HFFc6 (cell line): ENCODE data around the gene MDM2. TPM values are rescaled to one million over a fixed set of nuclear protein-coding genes. Genes with fewer than 3 reads are reported as not detected.

ENCODE experiments used
- DNase-seq: peaks from one replicate; pipeline ENCODE4 v3.0.0-alpha.2; 2018
- H3K27ac Mint-ChIP-seq: 2 replicates; pipeline ENCODE4 v1.8.0; 2020; ENCODE audit warnings: mild to moderate bottlenecking, mixed read lengths
- H3K27me3 Mint-ChIP-seq: 2 replicates; pipeline ENCODE4 v1.8.0; 2021; ENCODE audit warnings: mild to moderate bottlenecking, moderate library complexity, mixed read lengths; ENCODE audit not compliant: insufficient read depth
- H3K36me3 Mint-ChIP-seq: 2 replicates; pipeline ENCODE4 v1.8.0; 2021; ENCODE audit warnings: low read depth, mixed read lengths
- H3K4me1 Mint-ChIP-seq: 2 replicates; pipeline ENCODE4 v1.8.0; 2020; ENCODE audit warnings: low read depth, mixed read lengths
- H3K4me3 Mint-ChIP-seq: 2 replicates; pipeline ENCODE4 v1.8.0; 2020; ENCODE audit warnings: mild to moderate bottlenecking, moderate library complexity, mixed read lengths
- H3K9me3 Mint-ChIP-seq: 2 replicates; pipeline ENCODE4 v1.8.0; 2020; ENCODE audit warnings: mild to moderate bottlenecking, mixed read lengths
- total RNA-seq, 6 experiments: library from RNA; stranded (reverse); fragmentation: NEBNext Ultra II Directional; extraction: Animal tissue kit (Norgen Biotek cat#: 25700); gene quantifications; 2 replicates in 1 of 6; 3 replicates in 5 of 6; pipeline ENCODE4 v1.2.3, GENCODE V29; 2021
- TF ChIP-seq, protein P1 (sequence below): fragments of 200-600 bp; sonication (generic); IDR thresholded peaks from 2 replicates; pipeline ENCODE4 v1.5.0; 2021; ENCODE audit warnings: antibody characterized with exemption, mild to moderate bottlenecking

MDM2 gene
- total RNA-seq, 6 experiments from 2014 or later = 216 to 270 (median 236) TPM

DNA sequence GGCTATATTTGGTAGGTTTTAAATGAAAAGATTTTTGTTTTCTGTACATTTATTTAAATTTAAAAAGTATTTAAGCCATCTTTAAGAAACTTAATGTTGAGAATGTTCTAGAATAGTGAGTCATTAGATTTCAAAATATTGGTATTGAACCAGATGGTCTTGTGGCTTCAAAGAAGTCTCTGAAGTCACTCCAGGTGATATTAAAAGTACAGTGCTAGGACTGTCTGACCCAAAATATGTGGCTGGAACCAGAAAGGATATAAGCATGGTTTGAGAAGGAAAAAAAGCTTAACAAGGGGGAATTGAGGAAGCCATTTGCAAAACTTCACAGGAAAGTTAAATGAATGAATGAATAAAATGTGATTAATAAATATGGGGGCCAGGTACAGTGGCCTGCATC, 28.7 kb upstream of the MDM2 start:
- TF ChIP-seq, protein P1, sequence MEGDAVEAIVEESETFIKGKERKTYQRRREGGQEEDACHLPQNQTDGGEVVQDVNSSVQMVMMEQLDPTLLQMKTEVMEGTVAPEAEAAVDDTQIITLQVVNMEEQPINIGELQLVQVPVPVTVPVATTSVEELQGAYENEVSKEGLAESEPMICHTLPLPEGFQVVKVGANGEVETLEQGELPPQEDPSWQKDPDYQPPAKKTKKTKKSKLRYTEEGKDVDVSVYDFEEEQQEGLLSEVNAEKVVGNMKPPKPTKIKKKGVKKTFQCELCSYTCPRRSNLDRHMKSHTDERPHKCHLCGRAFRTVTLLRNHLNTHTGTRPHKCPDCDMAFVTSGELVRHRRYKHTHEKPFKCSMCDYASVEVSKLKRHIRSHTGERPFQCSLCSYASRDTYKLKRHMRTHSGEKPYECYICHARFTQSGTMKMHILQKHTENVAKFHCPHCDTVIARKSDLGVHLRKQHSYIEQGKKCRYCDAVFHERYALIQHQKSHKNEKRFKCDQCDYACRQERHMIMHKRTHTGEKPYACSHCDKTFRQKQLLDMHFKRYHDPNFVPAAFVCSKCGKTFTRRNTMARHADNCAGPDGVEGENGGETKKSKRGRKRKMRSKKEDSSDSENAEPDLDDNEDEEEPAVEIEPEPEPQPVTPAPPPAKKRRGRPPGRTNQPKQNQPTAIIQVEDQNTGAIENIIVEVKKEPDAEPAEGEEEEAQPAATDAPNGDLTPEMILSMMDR = no peak
- H3K27me3 Mint-ChIP-seq = peaks cover 2% of the 10 kb centered on the region; the same call in 1 of the 2 replicates
- H3K9me3 Mint-ChIP-seq = no peaks in the 10 kb centered on the region
- no peak overlapping the region for H3K27ac Mint-ChIP-seq
- DNase-seq = no peak
- H3K4me3 Mint-ChIP-seq = no peak overlapping the region
- no peaks in the 10 kb centered on the region for H3K36me3 Mint-ChIP-seq
- H3K4me1 Mint-ChIP-seq = no peaks in the 10 kb centered on the region

DNA sequence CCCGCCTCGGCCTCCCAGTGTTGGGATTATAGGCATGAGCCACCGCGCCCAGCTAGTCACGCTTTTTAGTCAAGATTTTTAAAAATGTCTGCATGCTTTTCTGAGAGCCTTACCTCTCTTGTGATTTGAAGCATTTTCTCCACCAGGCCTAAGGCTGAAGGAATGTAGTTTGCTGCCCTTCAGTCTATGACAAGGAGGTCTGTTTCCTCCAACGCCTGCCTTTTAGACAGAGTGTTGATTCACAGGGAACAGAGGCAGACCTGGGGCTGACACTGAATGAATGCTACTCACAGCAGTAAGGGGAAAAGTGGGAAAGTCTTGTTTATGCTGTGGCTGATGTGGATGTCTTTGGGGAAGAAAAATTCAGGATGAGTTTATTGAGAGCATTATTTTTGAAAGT, 27.2 kb upstream of the MDM2 start:
- Mint-ChIP-seq H3K4me3 (no peak overlapping the region), H3K4me1 (peaks cover 8% of the 10 kb centered on the region), H3K9me3 (no peaks in the 10 kb centered on the region), H3K27me3 (peaks cover 2% of the 10 kb centered on the region; the same call in 1 of the 2 replicates), H3K27ac (no peak overlapping the region), H3K36me3 (no peaks in the 10 kb centered on the region)
- TF ChIP-seq, protein P1 = no peak
- no peak for DNase-seq

DNA sequence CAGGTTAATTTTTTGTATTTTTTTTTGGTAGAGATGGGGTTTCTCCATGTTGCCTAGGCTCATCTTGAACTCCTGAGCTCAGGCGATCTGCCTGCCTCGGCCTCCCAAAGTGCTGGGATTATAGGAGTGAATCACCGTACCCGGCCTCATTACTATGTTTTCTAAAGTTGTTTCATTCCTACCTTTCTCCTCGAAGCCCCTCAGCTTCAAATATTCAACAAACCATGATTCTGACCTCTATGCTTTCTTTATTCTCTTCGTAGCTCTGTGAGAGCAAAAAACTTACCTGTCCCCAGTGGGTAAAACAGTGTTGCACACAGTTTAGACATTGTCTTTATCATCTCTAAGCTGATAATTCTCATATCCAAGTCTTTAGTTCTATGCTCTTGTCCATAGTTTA, 26.2 kb upstream of the MDM2 start:
- DNase-seq = no peak
- TF ChIP-seq, protein P1 = no peak
- H3K27ac Mint-ChIP-seq = no peak overlapping the region
- no peaks in the 10 kb centered on the region for H3K36me3 Mint-ChIP-seq
- peaks cover 2% of the 10 kb centered on the region; the same call in 1 of the 2 replicates for H3K27me3 Mint-ChIP-seq
- H3K4me1 Mint-ChIP-seq = peaks cover 11% of the 10 kb centered on the region
- no peaks in the 10 kb centered on the region for H3K9me3 Mint-ChIP-seq
- no peak overlapping the region for H3K4me3 Mint-ChIP-seq

DNA sequence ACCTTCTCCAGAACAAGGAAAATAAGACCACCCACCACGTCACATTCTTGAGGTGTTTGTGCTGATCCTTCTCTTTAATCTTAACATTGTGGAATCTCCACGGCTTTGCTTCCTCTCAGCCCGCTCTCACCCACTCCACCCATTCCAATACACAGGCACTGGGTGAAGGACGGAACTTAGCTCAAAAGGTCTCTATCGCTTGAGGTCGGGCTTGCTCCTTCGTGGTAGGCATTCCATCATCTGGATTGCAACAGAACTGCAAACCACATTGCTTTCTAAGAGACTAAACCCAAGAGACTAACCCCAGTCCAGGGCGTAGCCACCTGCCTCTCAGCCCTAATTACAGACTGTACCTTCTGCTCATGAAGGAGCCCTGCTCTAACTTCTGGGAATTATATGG, 24.0 kb upstream of the MDM2 start:
- Mint-ChIP-seq H3K4me3 (no peak overlapping the region), H3K36me3 (no peaks in the 10 kb centered on the region; the same call in 1 of the 2 replicates), H3K4me1 (peaks cover 26% of the 10 kb centered on the region), H3K27me3 (peaks cover 2% of the 10 kb centered on the region; the same call in 1 of the 2 replicates), H3K9me3 (no peaks in the 10 kb centered on the region), H3K27ac (no peak overlapping the region)
- no peak for DNase-seq
- TF ChIP-seq, protein P1 = no peak

DNA sequence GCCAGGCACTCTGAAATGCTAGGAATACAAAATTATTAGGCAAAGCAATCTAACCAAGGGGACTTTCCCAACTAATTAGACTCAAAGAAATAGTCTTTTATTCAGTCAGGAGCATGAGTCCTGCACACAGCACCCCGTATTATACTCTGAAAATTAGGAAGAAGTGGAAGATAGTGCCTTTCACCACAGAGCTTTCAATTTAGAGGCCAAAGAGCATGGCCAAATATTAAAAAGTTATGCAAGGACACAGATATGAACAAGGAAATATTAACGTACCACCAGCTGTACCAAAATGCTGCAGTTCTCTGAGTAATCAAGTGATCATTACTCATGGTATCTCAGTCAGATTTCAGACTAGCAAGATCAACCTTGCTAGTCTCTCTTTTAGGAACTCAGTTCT, 22.6 kb upstream of the MDM2 start:
- Mint-ChIP-seq H3K4me3 (no peak overlapping the region), H3K27ac (no peak overlapping the region), H3K9me3 (no peaks in the 10 kb centered on the region), H3K36me3 (no peaks in the 10 kb centered on the region; the same call in 1 of the 2 replicates), H3K27me3 (peaks cover 2% of the 10 kb centered on the region; the same call in 1 of the 2 replicates), H3K4me1 (peaks cover 26% of the 10 kb centered on the region)
- TF ChIP-seq, protein P1 = no peak
- DNase-seq = peak; percentile 17

DNA sequence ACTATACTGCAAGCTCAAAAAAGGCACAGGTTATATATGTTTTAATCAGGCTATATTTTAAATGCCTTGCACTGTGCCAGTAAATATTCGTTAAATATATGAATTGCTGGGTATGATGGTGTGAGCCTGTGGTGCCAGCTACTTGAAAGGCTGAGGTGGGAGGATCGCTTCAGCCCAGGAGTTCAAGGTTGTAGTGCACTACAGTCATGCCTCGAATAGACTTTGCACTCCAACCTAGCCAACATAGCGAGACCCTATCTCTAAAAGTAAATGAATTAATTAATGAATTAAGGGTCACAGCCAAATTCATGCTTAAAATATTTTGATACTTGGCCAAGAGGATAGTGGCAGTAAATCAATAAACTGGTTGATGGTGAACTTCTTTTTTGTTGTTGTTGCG, 22.2 kb upstream of the MDM2 start:
- Mint-ChIP-seq H3K27ac (no peak overlapping the region), H3K27me3 (no peaks in the 10 kb centered on the region), H3K4me1 (peaks cover 26% of the 10 kb centered on the region), H3K9me3 (no peaks in the 10 kb centered on the region), H3K4me3 (no peak overlapping the region), H3K36me3 (no peaks in the 10 kb centered on the region; the same call in 1 of the 2 replicates)
- TF ChIP-seq, protein P1 = no peak
- DNase-seq = no peak
